ENCODE measurements around the gene FIZ1.
A peak's percentile ranks its signal among the peaks of the same experiment; 100 is the strongest.

FIZ1 gene

DNA sequence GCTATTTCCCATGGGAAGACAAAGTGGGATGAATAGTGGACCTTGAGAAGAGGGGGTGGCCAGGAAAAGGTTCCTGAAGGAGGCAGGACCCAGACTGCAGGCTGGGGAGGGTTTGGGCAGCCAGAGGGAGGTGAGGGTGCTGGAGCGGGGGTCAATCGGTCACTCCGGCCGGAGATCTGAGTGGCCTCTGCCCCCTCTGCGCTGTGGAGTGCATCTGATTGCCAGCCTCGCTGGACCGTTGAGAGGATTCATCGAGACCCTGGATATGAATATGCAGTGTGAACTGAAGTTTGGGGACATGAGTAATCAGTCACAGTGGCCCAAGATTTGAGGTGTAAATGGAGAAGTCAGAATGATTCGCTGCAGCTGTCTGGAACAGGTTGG is 36.0 kb upstream of the FIZ1 start:
- no peak for DNase-seq

DNA sequence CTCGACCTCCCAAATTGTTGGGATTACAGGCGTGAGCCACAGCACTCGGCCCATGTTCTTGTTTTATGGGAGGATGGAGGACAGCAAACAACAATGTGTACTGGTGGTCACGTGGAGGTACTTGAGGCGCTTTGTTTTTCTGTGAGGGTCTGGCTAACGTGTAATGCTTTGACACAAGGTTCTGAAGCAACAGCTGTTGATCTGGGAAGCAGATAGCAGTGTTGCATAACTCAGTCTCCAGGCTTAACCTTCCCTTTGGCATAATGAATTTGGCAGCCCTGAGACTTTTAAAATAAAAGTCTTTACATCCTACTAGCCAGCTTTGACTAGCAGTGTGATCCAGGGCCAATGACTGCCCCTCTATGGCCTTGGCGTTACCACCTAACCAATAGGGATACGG is 34.5 kb upstream of the FIZ1 start:
- DNase-seq = no peak

DNA sequence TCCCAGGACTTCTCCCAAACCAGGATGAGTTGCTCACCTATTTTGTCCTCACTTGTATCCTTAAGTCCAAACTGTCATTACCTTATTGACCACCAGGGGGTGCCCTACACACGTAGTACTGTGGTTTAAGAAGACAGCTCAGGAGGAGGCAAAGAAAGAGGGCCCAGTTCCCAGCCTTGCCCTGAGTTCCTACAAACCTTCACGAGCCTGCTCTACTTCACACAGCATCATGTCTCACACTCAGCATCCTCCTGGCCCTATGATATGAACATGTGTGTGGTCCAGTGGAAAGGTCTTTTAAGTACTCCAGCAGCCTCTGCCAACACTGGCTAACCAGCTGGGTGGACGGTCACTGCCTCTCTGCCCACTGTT is 33.1 kb upstream of the FIZ1 start:
- peak; percentile 96 for DNase-seq

DNA sequence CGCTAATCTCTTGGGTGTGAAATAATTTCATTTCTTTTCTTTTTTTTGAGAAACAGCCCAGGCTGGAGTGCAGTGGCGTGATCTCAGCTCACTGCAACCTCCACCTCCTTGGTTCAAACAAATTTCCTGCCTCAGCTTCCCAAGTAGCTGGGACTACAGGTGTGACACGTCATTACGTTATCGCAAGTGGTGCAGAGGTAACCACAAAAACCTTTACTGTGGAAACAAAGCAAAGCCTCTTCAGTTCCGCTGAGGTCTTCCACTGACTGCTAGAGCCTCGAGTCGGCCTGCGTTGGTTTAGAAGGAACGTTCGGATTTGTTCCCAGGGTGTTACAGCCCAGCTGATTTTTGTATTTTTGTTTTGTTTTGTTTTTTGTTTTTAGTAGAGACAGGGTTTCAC is 27.0 kb upstream of the FIZ1 start:
- DNase-seq = no peak

DNA sequence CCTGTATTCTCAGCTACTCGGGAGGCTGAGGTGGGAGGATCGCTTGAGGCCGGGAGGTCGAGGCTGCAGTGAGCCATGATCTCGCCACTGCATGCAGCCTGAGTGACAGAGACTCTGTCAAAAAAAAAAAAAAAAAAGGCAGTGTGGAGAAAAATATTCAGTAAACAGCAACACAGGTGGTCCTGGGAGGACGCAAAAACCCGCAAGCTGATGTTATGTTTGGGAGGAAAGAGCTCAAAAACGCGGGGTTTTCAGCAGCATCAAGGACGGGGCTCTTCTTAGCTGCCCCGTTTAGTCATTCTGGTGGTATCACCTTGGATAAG is 25.6 kb upstream of the FIZ1 start:
- DNase-seq = no peak

DNA sequence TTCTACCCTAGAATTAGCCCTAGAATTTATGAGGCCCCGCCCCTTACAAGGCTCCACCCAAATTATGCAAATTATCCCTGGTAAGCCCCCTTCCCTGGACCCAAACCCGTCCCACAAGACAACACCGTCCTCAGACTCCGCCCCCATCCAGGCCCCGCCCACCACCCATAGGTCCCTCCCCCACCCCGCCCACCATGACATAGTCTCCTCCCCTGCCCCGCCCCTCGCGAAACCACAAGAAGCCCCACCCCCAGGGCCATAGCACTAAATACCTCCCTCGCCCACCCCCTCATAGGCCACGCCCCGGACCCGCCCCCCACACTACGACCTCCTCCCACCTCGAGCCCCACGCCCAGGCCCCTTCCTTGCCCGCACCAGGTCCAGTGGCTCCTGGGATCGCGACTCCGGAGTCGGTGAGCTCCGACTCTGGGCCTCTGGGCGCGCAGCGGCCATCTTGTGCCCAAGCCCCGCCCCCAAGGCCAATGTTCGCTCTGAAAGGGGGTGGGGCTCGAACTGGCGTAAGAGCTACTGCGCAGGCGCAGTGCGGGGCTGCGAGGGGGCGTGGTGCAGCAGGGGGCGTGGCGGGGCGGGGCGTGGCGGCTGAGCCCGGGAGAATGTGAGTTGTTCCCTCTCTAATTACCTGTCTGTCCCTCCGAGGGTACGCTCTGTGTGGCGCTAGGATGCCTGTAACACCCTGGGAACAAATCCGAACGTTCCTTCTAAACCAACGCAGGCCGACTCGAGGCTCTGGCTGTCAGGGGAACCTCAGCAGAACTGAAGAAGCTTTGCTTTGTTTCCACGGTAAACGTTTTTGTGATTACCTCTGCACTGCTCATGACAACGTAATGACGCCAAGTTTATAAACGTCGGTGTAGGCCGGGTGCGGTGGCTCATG is 25.0 kb upstream of the FIZ1 start, which contains the start of gene ZNF784:
Gene ZNF784 (minus strand): TSS at position 458 of the 895 bp plus-strand sequence. CDS start 5 bp downstream, at position 453.
- peak; percentile 100 for DNase-seq

DNA sequence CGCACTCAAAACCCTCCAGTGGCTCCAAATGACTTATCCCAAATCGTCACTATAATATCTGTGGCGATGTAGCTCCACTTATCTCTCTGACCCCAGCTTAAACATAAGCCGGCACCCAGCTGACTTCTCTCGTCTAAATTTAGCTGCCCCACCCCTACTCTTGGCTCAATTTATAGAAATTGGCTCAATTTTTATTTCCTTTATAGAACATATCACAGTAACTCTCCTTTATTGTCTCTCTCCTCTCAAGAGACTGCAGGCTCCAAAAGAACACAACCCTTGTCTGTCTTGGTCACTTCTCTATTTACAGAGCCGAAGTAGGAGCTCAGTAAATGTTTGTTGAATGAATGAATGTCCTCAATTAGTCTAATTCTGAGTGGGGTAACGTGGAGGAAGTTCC is 24.2 kb upstream of the FIZ1 start:
- no peak for DNase-seq

DNA sequence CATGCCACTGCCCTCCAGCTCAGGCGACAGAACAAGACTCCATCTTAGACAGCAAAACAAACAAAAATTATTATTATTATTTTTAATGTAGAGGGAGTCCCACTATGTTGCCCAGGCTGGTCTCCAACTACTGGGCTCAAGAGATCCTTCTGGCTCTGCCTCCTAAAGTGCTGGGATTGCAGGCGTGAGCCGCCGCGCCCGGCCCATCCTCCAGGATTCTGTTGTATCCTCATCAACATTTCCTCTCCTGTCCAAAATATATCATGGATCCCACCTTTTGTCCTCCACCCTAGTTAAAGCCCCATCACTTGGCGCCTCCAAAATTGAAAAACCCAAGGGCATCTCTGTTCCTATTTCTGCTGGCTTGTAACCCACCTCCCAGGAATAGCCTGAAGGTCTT is 23.8 kb upstream of the FIZ1 start:
- DNase-seq = no peak

DNA sequence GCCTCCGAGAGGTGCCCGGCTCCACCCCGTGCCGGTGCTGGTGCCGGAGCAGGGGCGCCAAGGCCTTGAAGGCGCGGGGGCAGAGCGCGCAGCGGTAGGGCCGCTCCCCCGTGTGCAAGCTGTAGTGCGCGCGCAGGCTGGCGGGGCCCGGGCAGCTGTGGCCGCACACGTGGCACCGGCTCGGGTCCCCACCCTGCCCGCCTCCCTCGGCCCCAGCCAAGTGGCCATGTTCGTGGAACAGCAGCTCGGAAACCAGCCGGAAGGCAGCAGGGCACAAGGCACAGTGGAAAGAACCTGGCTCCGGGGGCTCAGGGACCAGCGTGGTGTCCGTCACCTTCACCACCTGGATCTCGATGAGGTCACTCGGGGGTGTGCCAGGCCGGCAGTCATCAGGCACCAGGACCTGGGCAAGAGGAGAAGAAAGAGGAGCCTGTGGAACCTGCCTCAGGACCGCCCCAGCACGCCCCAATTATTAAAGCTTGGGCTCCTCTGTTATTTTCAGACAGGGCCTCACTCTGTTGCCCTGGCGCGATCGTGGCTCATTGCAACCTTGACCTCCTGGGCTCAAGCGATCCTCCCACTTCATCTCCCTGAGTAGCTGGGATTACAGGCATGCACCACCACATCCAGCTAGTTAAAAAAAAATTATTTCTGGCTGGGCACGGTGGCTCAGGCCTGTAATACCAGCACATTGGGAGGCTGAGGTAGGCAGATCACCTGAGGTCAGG is 23.1 kb upstream of the FIZ1 start:
- no peak for DNase-seq

DNA sequence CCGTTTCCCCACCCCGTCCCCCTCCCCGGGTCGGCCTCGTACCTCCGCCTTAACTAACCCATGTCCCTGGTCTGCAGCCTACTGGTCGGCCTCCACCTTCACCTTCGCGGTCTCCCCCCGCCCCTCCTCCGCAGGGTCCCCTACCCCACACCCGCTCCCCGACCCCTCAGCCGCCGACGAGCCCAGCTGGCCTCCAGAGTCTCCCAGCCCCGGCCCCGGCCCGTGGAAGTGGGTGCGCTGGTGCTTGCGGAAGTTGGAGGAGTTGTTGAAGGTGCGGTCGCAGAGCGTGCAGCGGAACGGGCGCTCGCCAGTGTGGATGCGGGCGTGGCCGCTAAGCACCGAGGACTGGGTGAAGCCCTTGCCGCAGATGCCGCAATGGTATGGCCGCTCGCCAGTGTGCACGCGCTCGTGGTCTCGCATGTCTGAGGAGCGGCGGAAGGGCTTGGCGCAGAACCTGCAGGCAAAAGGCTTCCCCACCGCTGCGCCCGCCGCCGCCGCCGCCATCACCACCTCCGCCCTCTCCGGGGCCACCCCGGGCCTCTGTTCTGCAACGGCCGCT is 22.4 kb upstream of the FIZ1 start:
- no peak for DNase-seq

DNA sequence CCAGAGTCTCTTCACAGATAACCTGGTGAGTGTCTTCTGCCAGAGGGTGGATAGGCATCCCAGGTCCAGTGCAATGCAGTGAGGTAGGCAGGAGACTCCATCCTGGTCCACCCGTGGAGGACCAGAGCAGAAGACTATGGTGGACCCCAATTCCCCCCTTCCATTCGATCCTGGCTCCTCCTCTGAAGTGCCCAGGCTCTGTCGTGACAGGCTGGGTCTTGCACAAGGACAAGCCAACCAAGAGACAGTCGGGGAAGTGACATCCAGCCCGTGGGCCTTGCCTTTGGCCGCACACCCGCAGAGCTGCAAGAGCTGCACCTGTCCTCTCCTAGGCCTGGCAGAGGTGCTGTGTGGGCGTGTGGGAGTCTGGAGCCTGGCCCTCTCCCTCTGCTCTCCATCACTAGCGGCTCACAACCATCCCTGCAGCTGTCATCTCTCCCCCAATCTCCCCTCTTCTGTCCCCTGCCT is 21.9 kb upstream of the FIZ1 start:
- DNase-seq = no peak

DNA sequence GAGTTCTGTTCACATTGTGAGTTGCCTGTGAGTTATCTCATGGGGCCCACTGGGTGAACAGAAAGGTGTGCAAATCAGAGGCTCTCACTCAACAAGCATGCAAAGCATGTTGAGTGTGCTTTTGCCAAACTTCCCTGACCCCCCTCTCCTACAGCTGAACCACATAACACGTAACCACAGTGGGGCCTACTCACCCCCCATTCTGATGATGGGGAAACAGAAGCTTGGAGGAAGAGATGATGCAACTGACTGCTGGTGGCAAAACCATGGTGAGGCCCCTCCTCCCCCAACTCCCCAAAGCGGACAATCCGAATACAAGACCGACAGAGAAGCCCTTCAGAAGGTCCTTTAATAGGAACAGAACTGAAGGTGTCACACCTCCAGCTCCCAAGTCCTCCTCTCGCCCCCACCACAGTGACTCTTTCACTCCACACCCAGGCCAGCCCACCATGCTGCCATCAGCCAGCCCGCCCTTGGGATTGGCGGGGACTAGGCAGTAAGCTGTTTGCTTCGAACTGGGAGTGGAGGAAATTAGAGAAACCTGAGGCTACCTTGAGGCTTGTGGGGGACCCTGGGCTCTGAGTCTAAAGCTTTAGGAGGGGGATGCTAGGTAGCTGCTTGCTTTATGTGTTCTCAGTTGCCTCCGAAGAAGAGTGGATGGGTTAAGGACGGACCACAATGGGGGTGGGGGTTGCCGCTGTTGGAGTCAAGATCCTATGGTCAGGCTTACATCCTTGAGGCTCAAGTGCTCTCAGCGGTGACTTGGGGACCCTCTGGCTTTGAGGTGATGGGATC is 21.3 kb upstream of the FIZ1 start:
- no peak for DNase-seq

DNA sequence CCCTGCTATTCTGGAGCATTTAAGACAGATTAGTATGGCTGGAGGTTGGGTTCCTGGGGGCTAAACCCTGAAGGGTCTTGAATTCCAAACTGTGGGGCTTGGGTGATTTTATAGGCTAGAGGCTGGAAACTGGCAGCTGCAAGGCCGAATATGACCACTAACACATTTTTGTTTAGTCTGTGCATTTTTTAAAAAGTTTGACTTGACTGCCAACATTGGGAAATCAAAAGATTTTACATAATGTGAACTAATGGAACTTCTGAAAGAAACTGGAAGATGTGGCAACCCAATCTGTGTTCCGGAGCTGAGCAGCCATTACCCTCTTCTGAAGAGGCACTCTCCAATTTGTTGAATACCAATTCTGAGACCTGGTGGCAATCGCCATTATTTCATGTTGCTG is 20.0 kb upstream of the FIZ1 start:
- DNase-seq = no peak

DNA sequence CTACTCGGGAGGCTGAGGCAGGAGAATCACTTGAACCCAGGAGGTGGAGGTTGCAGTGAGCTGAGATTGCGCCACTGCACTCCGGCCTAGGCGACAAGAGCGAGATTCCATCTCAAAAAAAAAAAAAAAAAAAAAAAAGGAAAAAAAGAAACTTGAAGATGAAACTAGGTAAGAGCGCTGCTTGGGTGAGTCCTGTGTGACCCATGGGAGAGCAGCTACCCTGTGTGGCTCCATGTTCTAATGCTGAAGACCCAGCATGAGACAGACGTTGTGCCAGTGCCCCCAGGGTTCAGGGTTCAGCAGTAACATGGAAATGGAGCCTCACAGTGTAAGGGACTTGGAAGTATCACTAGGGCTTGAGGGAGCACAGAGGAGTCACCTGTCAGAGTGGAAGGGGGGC is 19.1 kb upstream of the FIZ1 start:
- DNase-seq = no peak

DNA sequence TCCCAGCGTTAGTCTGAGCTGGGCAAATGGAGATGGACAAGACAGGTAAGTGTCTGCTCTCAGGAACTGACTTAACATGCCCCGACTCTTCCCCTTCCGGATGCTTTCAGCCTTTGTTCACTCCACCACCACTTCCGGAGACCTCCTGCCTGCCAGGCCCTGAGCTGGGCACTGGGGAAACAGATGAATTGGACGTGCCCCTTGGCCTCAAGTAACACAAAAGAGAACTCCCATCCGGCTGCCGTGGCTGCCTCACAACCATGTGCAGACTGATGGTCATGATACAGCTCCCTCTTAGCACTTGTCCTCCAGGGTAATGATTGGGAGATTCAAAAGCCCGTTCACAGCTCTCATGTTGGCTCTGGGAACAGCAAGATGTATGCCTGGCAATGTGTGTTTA is 18.1 kb upstream of the FIZ1 start:
- no peak for DNase-seq

DNA sequence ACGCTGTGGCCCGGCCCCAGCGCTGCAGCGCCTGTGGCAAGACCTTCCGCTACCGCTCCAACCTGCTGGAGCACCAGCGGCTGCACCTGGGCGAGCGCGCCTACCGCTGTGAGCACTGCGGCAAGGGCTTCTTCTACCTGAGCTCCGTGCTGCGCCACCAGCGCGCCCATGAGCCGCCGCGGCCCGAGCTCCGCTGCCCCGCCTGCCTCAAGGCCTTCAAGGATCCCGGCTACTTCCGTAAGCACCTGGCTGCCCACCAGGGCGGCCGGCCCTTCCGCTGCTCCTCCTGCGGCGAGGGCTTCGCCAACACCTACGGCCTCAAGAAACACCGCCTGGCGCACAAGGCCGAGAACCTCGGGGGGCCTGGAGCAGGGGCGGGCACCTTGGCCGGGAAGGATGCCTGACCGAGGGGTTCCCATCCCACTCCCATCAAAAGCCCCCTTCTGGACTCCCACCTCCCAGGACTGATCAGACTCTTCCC is 17.1 kb upstream of the FIZ1 start:
- no peak for DNase-seq

DNA sequence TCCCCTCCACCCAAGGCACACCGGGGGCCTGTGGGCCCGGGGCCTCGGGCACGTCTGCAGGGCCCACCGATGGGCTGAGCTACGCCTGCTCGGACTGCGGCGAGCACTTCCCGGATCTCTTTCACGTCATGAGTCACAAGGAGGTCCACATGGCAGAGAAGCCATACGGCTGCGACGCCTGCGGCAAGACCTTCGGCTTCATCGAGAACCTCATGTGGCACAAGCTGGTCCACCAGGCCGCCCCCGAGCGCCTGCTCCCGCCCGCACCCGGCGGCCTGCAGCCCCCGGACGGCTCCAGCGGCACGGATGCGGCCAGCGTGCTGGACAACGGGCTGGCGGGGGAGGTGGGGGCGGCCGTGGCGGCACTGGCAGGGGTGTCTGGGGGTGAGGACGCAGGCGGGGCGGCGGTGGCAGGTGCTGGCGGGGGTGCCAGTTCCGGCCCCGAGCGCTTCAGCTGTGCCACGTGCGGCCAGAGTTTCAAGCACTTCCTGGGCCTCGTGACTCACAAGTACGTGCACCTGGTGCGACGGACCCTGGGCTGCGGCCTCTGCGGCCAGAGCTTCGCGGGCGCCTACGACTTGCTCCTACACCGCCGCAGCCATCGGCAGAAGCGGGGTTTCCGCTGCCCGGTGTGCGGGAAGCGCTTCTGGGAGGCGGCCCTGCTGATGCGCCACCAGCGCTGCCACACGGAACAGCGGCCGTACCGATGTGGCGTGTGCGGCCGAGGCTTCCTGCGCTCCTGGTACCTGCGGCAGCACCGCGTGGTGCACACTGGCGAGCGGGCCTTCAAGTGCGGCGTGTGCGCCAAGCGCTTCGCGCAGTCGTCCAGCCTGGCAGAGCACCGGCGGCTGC is 16.5 kb upstream of the FIZ1 start:
- no peak for DNase-seq

DNA sequence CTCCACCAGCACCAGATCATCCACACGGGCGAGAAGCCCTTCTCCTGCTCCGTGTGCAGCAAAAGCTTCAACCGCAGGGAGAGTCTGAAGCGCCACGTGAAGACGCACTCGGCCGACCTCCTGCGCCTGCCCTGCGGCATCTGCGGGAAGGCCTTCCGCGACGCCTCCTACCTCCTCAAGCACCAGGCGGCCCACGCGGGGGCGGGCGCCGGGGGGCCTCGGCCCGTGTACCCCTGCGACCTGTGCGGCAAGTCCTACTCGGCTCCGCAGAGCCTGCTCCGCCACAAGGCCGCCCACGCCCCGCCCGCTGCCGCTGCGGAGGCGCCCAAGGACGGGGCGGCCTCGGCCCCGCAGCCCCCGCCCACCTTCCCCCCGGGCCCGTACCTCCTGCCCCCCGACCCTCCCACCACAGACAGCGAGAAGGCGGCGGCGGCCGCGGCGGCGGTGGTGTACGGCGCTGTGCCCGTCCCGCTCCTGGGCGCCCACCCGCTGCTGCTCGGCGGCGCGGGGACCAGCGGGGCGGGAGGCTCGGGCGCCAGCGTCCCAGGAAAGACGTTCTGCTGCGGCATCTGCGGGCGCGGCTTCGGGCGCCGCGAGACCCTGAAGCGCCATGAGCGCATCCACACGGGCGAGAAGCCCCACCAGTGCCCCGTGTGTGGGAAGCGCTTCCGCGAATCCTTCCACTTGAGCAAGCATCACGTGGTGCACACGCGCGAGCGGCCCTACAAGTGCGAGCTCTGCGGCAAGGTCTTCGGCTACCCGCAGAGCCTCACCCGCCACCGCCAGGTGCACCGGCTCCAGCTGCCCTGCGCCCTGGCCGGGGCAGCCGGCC is 15.6 kb upstream of the FIZ1 start:
- no peak for DNase-seq

DNA sequence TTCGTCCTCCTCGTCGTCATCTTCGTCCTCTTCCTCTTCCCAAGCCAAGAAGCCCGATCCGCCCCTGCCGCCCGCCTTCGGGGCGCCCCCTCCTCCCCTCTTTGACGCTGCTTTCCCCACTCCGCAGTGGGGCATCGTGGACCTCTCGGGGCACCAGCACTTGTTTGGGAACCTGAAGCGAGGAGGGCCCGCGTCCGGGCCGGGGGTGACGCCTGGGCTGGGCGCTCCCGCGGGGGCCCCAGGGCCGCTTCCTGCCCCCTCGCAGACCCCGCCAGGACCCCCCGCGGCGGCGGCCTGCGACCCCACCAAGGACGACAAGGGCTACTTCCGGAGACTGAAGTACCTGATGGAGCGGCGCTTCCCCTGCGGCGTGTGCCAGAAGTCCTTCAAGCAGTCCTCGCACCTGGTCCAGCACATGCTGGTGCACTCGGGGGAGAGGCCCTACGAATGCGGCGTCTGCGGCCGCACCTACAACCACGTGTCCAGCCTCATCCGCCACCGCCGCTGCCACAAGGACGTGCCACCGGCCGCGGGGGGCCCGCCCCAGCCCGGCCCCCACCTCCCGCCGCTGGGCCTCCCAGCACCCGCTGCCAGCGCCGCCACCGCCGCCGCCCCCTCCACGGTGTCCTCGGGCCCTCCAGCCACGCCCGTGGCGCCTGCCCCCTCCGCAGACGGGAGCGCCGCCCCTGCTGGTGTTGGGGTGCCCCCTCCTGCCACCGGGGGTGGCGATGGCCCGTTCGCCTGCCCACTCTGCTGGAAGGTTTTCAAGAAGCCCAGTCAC is 14.8 kb upstream of the FIZ1 start:
- DNase-seq = no peak

DNA sequence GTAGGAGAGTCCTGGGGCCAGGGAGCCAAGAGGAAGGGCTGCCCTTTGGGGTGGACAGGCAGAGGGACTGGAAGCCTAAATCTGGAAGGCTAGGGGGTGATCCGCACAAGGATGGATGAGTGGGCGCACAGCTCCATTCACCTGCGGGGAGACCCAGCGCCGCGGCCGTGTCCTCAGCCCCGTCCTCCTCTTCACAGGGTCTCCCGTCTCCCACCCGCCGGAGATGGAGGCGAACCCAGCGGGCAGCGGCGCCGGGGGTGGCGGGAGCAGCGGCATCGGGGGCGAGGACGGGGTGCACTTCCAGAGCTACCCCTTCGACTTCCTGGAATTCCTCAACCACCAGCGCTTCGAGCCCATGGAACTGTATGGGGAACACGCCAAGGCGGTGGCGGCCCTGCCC is 14.1 kb upstream of the FIZ1 start:
- no peak for DNase-seq

Measured in NCI-H2227 treated with DMSO at 0.1 percent for 48 hours (cell line).